Activated CD8-positive, alpha-beta memory T cell treated with anti-CD3 and anti-CD28 coated beads, Interleukin-2, amount 50 U/mL, for 1 hour (primary cell): ENCODE results near the gene GLO1.

ENCODE experiments used
- DNase-seq: peaks from one replicate; pipeline ENCODE4 v3.0.0-alpha.2; 2020; ENCODE audit errors: extremely low read depth

Gene GLO1

GRCh38 chr6:38671885-38672467, 31.0 kb downstream of the GLO1 start:
- DNase-seq, result no peak

GRCh38 chr6:38658418-38659167, 44.4 kb downstream of the GLO1 start:
- no peak for DNase-seq

GRCh38 chr6:38656896-38657295, 46.0 kb downstream of the GLO1 start:
- DNase-seq, result no peak

GRCh38 chr6:38654263-38654662, 48.7 kb downstream of the GLO1 start:
- no peak for DNase-seq

- DNase-seq, result no peak
Measured at GRCh38 chr6:38651121-38651784, 51.7 kb downstream of the GLO1 start.

- DNase-seq, result no peak
Measured at GRCh38 chr6:38650207-38650752, 52.7 kb downstream of the GLO1 start.

- no peak for DNase-seq
Measured at GRCh38 chr6:38649744-38650143, 53.2 kb downstream of the GLO1 start.

GRCh38 chr6:38648629-38649028, 54.3 kb downstream of the GLO1 start:
- DNase-seq, result no peak

- no peak for DNase-seq
Measured at GRCh38 chr6:38646166-38646878, 56.6 kb downstream of the GLO1 start.

- no peak for DNase-seq
Measured at GRCh38 chr6:38644951-38645350, 58.0 kb downstream of the GLO1 start.

GRCh38 chr6:38640216-38640909, 62.6 kb downstream of the GLO1 start:
- no peak for DNase-seq

- peak; percentile 45 for DNase-seq
Measured at GRCh38 chr6:38639498-38640215, 63.3 kb downstream of the GLO1 start, which contains the start of gene BTBD9. TSS of gene BTBD9 (minus strand) at chr6:38639929.

GRCh38 chr6:38638941-38639497, 63.9 kb downstream of the GLO1 start:
- peak; percentile 47 for DNase-seq

- no peak for DNase-seq
Measured at GRCh38 chr6:38637756-38638155, 65.2 kb downstream of the GLO1 start.

- DNase-seq, result no peak
Measured at GRCh38 chr6:38636027-38636426, 66.9 kb downstream of the GLO1 start.

GRCh38 chr6:38634518-38634917, 68.4 kb downstream of the GLO1 start:
- no peak for DNase-seq

- no peak for DNase-seq
Measured at GRCh38 chr6:38632490-38632889, 70.5 kb downstream of the GLO1 start.

- no peak for DNase-seq
Measured at GRCh38 chr6:38631186-38631783, 71.7 kb downstream of the GLO1 start.
